CD4-positive, alpha-beta T cell treated with Interleukin-4 for 1 hour (primary cell): ENCODE data around the gene ANGPTL5.
"Not testable (repeated sequence)": the region's sequence is repeated elsewhere in the genome, so short reads cannot be mapped to it uniquely, and the experiment has no call there.

Experiments
- DNase-seq, 2 donors: peaks; one replicate each; pipeline ENCODE4 v3.0.0-alpha.2; 2020 to 2022

ANGPTL5 gene

DNA sequence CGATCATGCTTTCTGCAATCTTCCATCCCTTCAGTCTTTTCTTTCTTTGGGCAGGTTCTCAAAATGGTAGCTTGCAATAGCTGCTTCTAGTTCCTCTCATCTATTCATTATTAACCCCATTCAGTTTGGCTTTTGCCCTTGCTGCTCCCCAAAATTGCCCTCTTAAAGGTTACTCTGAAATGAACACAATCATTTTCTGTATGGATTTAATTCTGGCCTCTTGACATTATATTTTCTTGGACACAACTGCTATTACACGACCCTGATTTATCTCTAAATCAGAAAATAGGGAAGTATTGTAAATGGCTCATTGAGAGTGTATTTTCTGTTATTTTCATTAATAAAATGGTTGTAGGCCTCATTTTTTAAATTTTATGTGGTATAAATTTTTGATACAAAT is at the start of gene ANGPTL5:
Gene ANGPTL5, minus strand, starts transcription at position 101 of the 400 bp plus-strand sequence. CDS start 8,613 bp downstream, outside the sequence.
- no peak for DNase-seq

DNA sequence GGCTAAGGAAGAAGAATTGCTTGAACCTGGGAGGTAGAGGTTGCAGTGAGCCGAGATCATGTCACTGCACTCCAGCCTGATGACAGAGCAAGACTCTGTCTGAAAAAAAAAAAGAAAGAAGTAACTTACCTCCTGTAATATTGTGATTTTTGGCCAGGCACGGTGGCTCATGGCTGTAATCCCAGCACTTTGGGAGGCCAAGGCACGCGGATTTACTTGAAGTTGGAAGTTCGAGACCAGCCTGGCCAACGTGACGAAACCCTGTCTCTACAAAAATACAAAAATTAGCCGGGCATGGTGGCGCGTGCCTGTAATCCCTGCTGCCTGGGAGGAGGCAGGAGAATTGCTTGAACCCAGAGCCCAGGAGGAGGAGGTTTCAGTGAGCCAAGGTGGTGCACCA is 47.9 kb upstream of the ANGPTL5 start:
- DNase-seq = not testable (repeated sequence)

DNA sequence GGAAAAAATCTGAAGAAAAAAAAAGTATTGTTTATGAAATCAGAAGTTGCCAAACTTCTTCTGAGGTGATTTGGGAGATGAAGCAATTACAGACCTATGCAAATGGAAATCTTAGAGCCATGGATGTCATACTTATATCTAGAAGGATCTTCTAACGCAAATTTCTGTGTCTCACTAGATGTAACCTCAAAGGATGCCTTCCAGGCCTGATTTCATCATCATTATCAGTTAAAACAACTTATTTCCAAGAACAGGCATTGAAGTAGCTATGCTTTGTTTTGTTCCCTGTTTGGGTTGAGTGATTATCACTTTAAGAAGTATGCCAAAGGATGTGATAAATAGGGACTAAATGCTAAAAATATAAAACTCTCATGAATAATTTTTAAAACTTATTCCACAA is 43.9 kb upstream of the ANGPTL5 start:
- no peak for DNase-seq

DNA sequence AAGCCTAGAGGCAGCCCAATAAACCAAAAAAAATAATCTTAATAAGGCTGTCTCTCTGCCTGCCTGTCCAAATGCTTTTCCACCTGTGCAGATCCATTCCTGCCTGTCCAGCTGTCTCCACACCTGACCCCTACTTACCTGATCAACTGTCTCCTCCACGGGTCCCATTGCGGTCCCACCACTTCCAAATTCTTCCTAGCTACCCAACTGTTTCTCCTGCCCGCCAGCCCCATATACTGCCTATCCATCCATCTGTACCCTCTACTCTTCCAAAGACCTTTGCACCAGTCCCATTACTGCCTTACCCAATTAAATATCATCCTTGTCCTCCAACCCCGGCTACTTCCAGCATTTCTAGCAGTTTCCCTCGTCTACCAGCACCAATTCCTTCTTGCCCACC is 39.4 kb upstream of the ANGPTL5 start:
- no peak for DNase-seq

DNA sequence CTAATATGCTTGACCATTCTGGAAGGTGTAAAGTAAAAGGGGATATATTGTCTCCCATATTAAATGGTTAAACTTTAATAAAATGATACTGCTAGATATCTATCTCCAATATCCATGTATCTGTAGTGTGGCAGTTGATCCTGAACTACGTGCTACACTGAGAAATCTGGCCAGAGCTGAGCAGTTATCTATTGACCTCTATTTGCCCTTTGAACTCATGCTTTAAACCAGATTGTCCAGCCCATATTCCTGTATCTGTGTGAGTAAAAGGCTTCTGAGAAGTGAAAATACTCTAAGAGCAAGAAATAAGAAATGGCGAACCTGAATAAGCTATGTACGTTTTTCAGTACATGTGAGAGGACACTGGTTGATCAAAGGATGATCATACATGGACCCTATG is 39.0 kb upstream of the ANGPTL5 start:
- no peak for DNase-seq

DNA sequence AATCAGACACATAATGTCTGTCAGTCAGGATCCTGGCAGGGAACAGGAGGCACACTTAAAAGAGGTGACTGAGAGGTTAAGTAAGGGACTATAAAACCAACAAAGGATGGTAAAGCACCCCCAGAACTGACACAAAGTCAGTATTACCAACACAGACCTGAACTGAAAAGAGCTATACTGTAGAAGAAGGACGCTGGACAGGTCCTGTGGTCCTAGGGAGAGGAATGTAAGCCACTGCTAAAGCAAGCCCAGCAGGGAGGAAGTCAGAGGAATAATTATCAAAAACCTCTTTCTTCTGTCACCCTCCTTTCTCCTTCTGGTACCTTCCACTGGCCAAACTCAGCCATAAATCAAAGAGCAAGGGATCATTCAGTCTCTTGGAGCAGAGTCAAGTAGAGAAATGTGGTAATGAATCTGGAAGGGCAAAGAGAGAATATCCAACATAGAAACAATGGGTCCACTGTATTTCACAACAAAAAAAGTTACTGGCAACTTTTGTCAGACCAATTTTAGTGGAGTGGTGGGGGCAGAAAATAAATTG is 33.4 kb upstream of the ANGPTL5 start:
- no peak for DNase-seq

DNA sequence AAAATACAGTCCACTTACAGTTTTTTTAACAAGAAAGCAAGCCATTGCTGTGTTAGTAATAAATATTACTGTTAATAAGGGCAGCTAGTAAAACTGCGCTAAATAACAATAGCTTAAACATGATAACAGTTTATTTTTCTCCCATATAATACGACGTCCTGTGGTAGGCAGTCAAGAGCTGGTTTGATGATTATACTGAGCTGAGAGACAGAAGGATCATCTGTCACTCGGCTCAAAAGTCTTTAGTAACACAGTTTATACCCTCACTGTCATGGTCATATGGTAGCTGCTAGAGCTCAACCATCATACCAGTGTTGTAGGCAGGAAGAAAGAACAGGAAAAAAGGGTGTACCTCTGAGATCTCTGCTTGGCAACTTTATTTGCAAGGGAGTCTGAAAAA is 29.1 kb upstream of the ANGPTL5 start:
- no peak for DNase-seq

DNA sequence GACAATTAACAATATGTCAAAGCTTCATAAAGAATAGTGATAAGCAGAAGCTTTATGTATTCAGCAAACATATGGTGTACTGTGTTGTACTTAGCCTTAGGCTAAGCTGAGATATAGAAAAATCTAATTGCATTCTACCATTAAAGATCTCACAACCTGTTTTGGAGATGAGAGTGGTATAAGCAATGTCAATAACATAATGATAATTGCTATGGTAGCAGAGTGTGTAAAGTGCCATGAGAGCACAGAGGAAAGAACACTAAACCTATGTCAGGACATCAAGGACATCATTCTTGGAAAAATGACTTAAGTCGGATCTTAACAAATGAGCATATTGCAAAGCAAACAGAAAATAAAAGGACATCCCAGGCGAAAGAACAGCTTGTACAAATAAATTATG is 28.6 kb upstream of the ANGPTL5 start:
- DNase-seq = no peak

DNA sequence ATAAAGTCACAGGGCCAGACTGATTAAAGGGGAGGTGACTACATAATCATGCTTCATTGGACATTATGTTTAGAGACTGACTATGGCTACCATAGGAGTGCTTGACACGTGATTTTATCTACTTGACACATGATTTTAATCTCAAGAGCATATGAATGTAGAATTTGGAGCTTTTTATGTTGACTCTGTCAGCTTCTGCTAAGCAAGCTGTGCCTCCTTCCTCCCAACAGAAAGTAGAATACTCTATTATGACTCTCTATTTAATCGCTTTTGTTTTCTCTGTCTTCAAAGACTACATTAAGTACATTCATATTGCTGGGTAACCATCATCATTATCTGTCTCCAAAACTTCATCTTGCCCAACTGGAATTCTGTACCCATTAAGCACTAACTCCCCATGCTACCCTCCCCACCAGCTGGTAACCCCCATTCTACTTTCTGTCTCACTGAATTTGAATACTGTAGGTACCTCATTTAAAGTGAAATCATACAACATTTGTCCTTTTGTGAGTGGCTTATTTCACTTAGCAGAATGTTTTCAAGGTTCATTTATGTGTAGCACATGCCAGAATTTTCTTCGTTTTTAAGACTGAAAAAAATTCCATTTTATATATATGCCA is 24.7 kb upstream of the ANGPTL5 start:
- no peak for DNase-seq

DNA sequence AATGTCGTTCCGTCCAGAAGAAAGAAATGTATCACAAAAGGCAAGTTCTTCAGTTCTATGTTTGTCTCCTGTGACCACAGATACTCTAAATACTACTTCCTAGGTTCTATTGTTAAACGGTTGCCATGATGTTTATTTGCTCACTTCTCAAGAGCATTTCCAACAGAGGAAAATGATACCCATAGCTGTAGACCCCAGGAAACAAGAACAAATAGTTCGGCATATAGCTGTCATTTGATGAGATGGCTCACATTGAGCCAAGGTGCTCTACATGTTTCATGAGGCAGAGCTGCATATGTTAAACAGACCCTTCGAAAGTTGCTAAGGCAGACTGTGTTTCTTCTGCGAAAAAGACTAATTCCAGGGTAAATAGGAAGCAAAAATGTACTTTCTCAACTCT is 15.4 kb upstream of the ANGPTL5 start:
- no peak for DNase-seq

DNA sequence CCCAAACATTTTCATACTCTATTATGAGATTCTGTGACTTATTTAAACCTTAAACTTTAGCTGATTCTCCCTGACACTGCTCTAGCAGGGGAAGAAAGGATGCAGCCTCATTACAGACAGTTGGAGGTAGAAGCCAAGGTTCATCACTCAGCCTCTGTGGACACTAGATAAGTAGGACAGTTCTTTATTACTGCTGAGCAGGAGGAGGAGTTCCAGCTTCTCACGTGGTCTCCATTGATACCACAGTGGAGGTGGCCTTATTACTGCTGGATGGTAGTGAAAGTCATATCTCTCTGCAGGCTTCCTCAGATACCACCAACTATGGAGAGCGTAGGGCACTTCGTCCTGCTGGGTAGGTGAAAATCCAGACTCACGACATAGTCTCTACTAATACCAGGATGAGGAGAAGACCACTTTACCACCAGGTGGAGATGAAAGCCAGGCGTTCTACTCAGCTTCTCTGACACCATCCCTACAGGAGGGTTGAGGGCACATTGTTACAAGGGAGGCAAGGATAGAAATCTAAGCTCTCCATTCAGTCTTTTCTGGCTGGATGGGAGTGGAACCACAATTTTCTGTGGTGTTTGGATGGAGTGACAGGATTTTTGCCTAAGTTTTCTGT is 13.1 kb upstream of the ANGPTL5 start:
- DNase-seq = no peak

DNA sequence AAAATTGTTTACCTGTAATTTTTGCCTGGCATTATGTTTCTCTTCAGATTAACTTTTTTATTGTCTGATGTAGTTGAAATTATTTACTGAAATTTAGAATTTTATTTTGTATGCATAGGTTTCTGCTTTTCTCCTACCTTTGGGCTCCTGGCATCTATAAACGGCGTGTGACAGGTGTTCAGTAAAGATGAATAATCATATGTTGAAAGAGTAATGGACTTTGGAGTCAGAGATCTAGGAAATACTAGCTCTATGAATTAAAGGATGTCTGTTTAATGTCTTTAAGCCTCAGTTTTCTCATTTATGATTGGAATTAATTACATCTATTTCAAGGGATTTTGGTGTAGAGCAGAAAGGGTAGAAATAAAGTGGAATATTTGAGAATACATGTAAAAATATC is 7.2 kb upstream of the ANGPTL5 start:
- no peak for DNase-seq

DNA sequence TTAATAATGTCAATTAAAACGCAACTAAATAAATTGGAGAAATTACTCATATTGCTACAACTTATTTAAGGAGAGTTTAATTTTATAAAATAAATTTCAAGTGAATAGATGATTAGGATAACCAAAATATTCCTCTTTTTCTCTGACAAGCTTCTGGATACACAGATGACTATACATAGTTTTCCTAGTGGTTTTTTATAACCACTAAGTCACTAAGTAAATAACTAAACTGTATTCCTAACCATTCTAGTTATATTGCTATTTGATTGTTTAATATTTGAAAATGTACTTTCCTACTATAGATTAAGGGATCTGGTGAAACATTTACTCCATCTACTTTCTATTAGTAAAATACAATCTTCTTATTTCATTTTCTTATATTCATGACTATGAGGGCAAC is 4.7 kb upstream of the ANGPTL5 start:
- no peak for DNase-seq

DNA sequence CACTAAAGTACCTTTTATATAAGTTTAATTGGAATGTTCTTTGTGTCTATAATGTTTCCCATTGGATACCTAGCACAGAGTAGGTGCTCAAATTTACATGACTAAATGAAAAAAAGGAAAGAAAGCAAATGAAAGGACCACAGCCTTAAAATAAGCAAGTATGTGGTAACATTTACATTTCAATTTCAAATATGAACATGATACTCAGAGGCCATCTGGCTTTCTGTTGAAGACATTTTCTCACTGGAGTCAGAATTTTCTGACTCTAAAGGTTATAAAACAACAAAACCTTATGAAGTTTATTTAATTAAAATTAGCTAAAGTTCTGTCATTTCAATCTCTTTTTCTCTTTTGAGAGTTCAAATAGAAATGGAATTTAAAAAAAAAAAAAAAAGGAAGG is 904 bp upstream of the ANGPTL5 start:
- no peak for DNase-seq

DNA sequence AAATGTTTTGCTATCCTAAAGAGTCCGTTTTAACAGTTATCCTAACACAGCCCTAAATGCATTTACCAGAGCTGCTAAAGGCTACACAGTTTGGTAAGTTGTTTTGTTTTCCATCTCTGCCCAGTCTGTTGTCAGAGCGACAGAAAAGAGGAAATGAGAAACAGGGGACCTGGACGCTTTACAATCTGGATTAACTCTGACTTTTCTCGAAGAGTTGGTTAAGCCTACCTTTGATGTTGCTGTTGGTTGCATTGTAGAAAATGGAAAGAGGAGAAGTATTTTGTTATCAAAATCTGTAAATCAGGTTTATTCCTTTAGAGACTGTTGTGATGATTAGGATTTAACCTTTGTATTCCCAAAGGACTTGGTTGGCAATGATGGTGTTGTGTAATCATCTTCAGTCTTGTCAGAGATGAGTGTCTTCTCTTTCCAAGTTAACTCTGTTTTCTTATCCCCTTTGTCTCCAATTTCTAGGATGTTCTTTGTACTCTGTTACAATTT is 481 bp downstream of the ANGPTL5 start:
- DNase-seq = peak; percentile 29 to 43

DNA sequence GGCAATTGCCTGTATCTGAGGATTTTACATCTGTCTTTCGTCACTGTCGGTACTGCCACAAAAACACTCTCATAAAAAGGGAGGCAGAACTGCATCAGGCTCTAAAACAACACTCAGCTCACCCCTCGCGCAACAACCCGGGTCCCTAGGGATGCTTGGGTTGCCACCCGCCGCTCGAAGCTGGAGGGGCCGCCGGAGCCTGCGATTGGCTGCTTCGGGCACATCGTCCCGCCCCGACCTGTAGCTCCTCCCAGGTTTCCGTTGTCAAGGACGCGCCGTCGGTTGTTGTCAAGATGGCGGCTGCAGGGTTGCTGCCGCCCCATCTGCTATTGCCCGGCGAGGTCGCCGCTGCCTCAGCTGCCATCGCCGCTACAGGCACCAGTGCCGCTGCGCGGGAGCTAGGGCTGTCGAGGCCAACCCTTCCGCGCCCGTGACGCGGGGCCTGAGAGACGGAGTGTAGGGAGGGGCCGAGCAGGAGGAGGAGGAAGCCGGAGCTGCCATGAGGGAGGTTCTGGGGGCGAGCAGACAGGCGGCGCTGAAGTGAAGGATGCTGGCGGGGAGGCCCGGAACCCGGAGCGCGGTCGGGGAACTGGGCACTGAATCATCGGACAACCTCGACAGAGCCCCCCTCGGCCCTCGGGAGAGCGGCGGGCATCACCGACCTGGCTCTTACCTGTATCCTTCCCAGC is 1.4 kb downstream of the ANGPTL5 start, which contains the start of gene CEP126:
Gene CEP126, plus strand, starts transcription at position 273 of the 689 bp plus-strand sequence. Its CDS starts 275 bp downstream, at position 548.
- DNase-seq = peak; percentile 94

DNA sequence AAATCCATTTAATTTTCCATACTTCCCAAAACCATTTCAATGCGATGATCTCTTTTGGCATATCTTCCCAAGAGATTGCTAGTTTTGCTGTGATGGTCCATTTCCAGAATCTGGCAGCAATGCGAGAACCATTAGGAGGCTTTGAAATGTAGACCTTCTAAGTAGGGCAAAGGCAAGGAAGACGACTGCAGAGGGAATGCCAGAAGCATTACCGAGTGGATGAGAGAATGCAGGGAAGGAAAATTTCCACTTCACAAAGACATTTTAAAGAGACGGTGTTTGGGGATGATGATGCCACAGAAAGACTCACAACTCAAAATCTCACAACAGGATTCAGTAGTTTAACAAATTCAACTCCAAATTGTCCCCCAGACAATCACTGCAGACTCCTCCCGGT is 2.0 kb downstream of the ANGPTL5 start:
- DNase-seq = no peak

DNA sequence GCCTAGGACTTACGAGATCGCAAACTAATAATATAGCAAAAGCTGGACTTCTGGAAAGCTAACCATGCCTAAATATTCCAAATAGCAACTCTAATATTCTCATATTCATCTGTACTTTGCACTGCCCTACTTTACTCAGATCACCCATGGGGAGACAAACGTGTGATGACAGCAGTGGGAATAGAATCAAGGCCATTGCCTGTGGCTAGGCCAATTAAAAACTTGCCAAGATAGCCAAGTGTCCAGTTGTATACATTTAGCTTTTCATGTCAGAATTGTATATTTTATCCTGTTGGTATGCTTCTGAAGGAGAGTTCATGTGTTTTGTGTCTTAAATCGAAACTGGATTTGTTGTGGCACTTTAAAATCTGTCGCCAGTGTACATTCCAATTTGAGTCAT is 2.7 kb downstream of the ANGPTL5 start:
- DNase-seq = no peak

DNA sequence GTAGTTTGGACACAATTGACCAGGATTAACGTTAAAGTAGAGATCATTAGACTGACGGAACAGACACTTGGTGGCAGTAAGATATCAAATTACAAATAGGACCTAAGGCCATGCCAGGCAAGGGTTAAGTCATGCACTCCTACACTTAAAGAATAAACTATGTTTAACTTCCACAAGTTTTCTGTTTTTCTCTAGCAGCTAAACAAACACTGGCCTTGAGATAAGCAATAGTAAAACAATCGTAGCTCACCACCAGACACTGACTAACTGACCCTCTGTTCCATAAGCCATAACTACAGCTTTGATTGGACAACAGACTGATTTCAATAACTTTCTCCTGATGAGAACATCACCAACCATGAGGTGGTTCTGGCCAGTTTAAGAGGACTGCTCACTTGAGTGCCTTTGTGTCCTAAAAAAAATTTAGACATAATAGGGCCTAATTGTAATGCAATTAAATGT is 3.5 kb downstream of the ANGPTL5 start:
- DNase-seq = no peak

DNA sequence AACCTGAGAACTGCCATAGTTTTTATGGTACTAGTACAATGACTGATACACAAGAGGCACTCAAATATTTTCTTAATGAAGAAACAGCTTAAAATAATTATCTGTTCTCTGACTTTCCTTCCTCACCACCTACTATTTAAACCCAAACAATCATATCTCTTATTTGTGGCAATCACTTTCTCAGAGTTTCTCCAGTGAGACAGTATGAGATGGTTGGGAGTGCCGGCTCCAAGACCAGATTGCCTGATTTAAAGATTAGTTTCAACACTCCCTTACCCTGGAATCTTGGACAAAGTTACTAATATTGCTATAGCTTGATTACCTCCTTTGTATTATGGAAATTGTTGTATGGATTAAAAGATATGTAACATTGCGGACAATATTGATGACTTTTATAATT is 7.2 kb downstream of the ANGPTL5 start:
- DNase-seq = no peak

DNA sequence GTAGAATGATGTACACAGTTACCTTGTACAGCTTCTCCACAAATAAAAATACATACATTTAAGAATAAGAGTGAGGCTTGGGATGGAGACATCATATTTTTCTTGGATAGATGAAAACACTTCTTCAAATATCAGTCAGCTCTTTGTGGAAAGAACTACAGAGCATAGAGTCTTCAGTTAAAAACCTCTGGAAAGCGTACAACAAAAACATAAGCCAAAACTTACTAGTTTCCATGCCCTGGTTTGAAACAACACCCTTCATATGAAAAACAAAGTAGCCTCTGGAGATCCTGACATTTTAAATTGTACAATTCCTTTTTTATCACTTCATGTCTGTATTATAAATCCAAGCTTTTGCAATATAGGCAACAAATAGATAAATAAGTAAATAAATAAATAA is 8.5 kb downstream of the ANGPTL5 start:
- no peak for DNase-seq

DNA sequence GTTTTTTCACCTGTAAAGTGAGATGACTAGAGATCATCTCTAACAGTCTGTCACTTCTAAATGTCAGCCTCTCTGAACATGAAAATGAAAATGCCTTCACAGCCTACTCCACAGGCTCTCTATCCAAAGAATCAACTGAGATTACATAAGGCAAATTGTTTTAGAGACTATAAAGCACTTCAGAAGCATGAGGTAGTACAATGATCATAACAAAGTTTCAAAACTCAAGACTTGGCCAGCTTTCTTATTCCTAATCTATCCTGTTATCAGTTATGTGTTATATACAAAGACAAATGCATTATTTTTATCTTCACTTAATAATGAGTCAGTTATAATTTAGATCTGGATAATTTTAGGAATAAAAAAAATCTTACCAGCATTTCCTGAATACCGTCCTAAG is 21.8 kb downstream of the ANGPTL5 start:
- no peak for DNase-seq

DNA sequence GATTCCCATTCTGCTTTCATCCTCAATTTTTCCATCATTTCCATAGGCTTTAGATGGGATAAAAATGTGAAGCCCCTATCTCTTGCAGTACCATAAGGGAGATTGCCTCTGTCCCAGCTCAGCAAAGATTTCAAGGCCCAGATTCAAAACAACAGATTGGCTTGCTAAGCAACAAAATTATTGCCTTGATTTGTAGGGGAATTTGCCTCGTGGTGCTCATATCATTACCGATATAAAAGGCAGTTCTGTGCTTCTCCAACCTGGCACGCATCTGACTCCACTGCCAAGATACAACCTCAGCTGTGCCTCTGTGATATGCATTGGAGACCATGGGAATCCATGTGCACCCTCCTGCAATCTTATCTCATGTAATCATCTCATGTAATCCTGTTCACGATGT is 26.6 kb downstream of the ANGPTL5 start:
- no peak for DNase-seq

DNA sequence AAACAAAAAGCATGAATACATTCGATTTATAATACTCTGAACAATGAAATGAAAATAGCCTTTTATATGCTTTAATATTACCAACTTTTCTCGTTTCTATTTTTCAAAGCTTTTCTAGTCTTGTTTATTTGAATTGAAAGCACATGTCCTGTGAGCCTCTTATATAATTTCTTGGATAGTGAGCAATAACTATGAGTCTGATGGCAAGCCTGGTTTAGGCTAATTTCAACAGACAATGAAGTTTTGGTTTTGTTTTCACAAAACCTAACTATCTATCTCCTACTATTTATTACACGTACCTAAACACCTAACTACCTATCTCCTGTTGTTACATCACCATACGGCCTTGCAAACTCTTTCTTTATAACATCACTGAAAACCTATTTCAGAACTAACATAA is 30.7 kb downstream of the ANGPTL5 start:
- no peak for DNase-seq
